Measurements from ENCODE around the gene FGF22.

DNA sequence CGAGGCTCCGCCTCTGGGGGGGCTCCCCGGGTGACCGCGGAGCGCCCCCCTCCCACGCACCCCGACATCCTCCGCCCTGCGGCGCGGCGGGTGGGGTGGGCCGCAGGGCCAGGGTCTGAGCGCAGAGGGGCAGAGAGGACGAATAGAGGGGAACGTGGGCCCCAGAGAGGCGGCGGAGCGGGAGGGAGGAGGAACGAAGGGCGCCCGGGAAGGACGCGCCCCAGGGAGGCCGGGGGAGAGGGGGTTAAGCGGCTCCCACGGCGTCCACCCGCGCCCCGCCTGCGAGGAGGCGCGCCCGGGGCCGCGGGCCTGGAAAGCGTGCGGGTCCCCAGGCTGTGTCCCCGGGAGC, 49.0 kb upstream of the FGF22 start:
- TF ChIP-seq, protein P1, sequence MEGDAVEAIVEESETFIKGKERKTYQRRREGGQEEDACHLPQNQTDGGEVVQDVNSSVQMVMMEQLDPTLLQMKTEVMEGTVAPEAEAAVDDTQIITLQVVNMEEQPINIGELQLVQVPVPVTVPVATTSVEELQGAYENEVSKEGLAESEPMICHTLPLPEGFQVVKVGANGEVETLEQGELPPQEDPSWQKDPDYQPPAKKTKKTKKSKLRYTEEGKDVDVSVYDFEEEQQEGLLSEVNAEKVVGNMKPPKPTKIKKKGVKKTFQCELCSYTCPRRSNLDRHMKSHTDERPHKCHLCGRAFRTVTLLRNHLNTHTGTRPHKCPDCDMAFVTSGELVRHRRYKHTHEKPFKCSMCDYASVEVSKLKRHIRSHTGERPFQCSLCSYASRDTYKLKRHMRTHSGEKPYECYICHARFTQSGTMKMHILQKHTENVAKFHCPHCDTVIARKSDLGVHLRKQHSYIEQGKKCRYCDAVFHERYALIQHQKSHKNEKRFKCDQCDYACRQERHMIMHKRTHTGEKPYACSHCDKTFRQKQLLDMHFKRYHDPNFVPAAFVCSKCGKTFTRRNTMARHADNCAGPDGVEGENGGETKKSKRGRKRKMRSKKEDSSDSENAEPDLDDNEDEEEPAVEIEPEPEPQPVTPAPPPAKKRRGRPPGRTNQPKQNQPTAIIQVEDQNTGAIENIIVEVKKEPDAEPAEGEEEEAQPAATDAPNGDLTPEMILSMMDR (IDR thresholded peaks at IDR 0.05): no peak
- TF ChIP-seq POLR2A (IDR thresholded peaks at IDR 0.05): no peak

Measured in breast epithelium (tissue), 3 donors.